ENCODE results near the gene OR8B2.
A peak's percentile ranks its signal among the peaks of the same experiment; 100 is the strongest.
"Not testable (repeated sequence)": the region's sequence is repeated elsewhere in the genome, so short reads cannot be mapped to it uniquely, and the experiment has no call there.

The OR8B2 gene, protein sequence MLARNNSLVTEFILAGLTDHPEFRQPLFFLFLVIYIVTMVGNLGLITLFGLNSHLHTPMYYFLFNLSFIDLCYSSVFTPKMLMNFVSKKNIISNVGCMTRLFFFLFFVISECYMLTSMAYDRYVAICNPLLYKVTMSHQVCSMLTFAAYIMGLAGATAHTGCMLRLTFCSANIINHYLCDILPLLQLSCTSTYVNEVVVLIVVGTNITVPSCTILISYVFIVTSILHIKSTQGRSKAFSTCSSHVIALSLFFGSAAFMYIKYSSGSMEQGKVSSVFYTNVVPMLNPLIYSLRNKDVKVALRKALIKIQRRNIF

DNA sequence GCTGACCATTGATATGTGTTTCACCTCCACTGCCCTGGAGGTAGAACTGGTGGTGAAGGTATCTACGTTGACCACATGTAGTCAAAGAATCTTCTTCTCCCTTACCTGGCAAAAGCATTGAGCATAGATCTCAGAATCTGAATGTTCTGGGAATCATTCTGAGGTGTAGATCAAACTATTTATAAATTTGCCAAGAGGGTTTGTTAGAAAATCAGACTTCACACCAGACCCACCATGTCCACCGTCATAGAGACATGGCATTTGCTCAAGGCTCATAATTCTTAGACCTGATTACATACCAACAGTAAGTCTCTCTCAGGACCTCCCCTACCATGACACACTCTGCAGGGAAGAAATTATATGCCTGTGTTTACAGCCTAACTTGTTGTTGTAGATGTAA is at the start of gene OR8B2:
Gene OR8B2 (minus strand): TSS at position 101 of the 400 bp plus-strand sequence. CDS start 1,156 bp downstream, outside the sequence.
- DNase-seq (ENCODE audit: low spot score) = no peak

DNA sequence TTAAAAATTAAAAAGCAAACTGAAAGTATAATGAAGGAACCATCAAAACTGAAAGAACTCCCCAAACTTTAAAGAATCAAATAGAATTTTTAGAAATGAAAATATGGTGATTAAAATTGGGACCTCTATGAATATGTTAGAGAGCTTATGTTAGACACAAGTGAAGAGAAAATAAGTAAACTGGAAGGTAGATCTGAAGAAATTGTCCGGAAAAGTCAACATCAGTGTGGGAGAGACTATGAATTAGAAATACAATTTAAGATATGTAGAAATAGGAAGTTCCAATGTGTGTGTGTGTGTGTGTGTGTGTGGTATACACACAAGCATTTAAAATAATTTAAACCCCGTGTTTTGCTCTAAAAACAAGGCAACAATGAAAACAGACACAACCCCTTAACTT is 45.3 kb upstream of the OR8B2 start:
- no peak for DNase-seq (ENCODE audit: low spot score)

DNA sequence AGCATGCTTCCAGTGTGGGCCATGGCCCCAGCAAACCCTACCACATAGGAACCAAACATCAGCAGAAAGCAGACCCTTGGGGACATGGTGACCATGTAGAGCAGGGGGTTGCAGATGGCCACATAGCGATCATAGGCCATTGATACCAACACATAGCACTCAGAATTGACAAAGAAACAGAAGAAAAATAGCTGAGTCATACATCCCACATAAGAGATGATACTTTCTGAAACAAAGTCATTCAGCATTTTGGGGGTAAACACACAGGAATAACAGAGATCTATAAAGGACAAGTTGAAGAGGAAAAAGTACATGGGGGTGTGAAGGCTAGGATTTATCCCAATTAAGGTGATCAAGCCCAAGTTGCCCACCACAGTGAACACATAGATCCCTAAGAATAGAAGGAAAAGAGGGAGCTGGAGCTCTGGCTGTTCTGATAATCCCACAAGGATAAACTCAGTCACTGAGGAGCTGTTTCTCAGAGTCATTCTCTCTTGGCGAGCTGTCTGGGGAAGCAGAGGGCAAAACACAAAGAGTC is 40.2 kb upstream of the OR8B2 start, which contains the start of gene OR8B4:
Gene OR8B4 (minus strand): TSS at position 488 of the 538 bp plus-strand sequence. CDS start 0 bp downstream, at position 488.
- DNase-seq (ENCODE audit: low spot score) = no peak

DNA sequence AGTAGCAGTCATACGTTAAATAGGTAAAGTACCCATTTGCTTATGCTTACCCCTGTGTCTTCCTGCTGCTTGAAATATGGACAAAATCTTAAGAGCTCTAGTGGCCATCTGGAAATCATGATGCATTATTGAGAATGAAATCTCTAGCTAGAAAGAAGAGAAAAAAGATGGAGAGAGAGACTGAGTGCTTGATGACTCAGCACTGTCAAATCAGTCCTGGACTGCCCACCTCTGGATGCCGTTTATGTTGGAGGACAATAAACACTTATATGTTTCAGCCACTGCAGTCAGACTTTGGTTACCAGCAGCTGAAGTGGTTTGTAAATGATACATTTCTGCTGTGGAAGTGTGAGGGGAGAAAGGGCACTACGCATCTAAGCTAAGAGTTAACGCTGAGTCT is 36.7 kb upstream of the OR8B2 start:
- no peak for DNase-seq (ENCODE audit: low spot score)

DNA sequence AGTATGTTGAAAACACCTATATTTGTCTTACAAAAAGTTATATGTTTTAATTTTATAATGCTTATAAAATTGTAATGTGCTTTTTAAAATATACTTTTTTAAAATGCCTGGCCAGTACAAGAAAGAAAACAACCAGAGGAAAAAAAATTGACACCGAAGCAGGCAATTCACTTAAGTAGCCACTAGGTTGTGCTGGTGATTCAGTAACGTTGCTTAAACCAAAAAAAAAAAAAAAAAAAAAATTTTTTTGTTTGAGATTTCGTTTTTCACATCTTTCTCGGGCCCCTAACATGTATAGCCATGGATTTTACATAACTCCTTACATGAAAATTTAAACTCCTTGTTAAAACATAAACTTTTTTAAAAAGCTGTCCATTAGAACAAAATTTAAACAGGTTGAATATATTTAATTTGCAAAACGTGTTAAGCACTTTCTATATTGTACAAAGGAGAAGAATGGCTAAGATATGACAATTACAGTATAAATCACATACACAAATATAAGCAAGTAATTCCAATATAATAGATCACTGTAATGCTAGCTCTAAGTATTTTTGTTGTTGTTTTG is 31.1 kb upstream of the OR8B2 start:
- DNase-seq (ENCODE audit: low spot score) = peak; percentile 27

DNA sequence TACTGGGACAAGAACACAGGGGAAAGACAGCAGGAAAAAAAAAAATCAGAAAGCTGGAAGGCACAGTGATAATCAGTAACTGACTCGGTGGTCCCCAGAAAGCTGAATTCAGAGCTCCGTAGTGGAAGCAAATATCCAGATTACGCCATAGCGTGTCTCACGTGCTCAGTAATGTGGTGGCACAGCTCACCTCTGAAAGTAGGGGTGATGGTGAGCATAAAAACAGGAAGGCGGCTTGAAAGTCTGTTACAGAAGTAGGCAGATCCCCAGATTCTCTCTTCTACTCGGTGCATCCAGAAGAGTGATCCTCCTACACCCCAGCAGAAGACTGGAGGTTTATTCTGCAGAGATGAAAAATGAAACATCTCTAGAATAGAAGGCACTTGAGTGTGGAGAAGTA is 25.6 kb upstream of the OR8B2 start:
- DNase-seq (ENCODE audit: low spot score) = no peak

DNA sequence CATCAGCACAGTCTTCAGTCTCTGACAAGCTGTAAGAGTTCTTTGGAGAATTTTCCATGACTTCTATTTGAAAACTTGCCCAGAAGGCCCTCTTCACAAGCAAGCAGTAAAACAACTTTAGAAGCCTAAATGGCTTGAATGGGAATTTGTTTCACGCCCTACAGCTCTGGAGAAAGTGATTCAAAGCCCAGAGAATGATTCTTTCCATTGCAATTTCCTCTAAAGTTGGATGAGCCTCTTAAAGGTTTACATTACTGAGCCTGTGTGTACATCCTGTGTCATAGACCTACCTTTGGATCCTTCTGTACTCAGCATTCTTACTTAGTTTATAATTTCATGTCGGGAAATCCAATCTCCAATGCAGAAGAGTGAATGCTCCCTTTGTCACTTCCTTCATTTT is 21.3 kb upstream of the OR8B2 start:
- no peak for DNase-seq (ENCODE audit: low spot score)

DNA sequence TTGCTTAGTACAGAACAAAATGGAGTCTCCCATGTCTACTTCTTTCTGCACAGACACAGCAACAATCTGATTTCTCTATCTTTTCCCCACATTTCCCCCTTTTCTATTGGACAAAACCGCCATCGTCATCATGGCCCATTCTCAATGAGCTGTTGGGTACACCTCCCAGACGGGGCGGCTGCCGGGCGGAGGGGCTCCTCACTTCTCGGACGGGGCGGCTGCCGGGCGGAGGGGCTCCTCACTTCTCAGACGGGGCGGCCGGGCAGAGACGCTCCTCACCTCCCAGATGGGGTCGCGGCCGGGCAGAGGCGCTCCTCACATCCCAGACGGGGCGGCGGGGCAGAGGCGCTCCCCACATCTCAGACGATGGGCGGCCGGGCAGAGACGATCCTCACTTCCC is 18.9 kb upstream of the OR8B2 start:
- not testable (repeated sequence) for DNase-seq (ENCODE audit: low spot score)

DNA sequence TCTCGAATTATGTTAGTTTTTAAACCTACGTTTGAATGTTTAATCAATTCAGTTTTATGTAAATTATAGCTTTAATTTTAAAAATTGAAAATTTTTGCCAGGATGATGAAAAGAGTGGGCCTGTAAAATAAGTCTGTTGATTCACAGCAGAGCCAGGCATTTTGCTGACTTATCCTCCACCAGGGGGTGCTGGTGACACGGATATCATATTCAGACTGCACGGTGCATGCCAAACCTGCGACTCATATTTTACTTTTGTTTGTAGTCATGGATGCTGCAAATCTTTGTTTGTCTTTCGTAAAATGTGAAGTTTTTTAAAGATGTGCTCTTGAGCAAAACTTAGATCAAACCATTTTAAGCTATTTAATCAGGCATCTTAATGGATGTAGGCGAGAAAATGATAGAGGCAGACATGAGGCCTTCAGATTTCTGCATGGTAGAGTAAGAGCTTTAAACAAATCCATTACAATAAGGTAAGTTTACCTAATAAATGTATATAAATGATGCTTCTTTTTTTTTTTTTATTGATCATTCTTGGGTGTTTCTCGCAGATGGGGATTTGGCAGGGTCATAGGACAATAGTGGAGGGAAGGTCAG is 18.1 kb upstream of the OR8B2 start:
- DNase-seq (ENCODE audit: low spot score) = peak; percentile 83

DNA sequence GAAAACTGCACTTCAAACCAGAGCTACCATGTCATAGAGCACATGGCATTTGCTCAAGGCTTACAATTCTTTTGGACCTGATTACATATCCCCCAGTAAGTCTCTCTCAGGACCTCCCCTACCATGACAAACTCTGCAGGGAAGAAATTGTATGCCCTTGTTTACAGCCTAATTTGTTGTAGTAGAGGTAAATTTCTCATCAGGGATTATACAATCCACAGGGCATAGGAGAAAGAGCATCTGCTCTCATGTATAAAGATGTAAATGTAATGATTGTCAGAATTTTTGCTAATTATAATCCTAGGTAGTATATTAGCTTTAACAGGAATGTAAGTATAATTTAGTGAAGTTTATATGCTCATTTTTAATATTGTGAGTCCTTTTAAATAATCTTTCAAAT is 14.6 kb upstream of the OR8B2 start, which contains the start of gene OR8B3:
Gene OR8B3 (minus strand): TSS at position 101 of the 400 bp plus-strand sequence. CDS start 1,673 bp downstream, outside the sequence.
- no peak for DNase-seq (ENCODE audit: low spot score)

DNA sequence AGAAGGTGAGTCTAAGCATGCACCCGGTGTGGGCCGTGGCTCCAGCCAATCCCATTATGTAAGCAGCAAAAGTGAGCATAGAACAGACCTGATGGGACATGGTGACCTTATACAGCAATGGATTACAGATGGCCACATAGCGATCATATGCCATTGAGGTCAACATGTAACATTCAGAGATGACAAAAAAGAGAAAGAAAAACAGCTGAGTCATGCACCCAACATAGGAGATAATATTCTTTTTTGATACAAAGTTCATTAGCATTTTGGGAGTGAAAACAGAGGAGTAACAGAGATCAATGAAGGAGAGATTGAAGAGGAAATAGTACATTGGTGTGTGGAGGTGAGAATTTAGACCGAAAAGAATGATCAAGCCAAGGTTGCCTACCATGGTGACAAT is 12.5 kb upstream of the OR8B2 start:
- DNase-seq (ENCODE audit: low spot score) = not testable (repeated sequence)

DNA sequence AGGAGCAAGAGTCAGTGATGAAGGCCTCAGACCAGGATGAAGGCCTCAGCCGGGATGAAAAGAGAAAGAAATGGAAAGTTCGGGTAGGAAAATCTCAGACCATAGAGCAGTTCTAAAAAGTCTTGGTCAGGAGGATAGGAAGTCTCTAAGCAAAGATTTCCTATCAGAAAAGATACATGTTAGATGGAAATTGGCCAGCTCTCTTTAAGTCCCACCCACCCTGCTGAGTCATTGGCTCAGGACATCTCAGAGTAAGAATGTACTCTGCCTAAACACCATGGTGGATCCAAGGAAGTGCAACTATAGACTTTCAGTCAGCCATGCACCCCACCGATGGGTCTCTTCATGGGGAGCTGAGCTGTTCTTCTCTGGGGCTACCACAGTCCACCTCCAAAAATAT is 10.1 kb upstream of the OR8B2 start:
- DNase-seq (ENCODE audit: low spot score) = no peak

DNA sequence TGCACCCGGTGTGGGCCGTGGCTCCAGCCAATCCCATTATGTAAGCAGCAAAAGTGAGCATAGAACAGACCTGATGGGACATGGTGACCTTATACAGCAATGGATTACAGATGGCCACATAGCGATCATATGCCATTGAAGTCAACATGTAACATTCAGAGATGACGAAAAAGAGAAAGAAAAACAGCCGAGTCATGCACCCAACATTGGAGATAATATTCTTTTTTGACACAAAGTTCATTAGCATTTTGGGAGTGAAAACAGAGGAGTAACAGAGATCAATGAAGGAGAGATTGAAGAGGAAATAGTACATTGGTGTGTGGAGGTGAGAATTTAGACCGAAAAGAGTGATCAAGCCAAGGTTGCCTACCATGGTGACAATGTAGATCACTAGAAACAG is 1.4 kb downstream of the OR8B2 start:
- not testable (repeated sequence) for DNase-seq (ENCODE audit: low spot score)

DNA sequence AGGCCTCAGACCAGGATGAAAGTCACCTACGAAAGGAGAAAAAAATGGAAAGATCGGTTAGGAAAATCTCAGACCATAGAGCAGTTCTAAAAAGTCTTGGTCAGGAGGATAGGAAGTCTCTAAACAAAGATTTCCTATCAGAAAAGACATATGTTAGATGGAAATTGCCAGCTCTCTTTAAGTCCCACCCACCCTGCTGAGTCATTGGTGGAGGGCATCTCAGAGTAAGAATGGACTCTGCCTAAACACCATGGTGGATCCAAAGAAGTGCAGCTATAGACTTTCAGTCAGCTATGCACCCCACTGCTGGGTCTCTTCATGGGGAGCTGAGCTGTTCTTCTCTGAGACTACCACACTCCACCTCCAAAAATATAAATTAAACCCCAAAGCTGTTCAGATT is 3.7 kb downstream of the OR8B2 start:
- DNase-seq (ENCODE audit: low spot score) = no peak

DNA sequence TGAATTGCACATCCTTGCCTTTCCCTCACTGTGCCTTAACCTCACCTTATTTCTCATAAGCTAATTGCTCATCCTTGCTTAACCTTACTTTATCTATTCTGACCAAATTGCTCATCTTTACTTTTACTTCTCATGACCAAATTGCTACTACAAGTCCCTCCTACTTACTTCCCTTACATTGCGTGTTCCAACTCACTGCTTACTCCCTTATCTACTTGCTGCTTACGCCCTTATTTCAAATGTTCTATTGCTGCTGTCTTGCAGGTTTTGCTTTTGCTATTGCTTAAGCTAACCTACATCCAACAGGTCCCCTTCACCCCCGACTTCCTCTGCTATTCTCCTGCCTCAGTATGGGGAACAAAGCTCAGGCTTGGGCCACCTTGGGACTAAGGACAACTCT is 8.0 kb downstream of the OR8B2 start:
- DNase-seq (ENCODE audit: low spot score) = no peak

DNA sequence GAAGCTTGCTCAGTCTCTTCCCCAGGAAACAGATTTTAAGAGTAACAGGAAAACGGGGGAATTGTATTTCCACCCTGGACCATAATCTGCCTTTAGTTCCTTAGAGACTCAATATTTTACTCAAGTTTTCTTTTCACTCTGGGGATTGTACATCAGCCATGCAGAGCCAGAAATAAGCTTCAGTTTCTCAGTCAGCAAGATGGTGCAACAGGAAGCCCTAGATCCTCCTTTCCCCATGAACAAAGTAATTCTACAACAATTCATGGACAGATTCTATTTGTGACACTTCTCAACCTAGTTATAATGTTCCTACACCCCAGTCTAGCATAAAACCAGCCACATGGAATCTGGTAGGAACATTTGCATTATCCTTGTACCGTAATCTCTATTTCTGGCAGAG is 24.7 kb downstream of the OR8B2 start:
- DNase-seq (ENCODE audit: low spot score) = no peak

DNA sequence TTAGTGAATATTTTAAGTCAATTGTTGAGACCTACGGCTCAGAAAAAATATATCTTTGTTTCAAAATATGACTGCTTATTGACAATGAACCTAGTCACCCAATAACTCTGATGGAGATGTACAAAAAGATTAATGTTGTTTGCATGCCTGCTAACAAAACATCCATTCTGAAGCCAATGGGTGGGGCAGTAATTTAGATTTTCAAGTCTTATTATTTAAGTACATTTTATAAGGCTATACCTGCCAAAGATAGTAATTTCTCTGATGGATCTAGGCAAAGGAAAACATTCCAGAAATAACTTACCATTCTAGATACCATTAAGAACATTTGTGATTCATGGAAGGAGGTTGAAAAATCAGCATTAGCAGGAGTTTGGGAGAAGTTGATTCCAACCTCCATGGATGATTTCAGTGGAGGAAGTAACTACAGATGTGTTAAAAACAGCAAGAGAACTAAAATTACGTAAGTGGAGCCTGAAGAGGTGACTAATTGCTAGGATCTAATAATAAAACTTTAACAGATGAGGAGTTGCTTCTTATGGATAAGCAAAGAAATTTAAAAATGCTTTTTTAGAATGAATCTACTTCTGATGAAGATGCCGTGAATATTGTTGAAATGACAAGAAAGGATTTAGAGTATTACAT is 37.9 kb downstream of the OR8B2 start:
- DNase-seq (ENCODE audit: low spot score) = no peak

DNA sequence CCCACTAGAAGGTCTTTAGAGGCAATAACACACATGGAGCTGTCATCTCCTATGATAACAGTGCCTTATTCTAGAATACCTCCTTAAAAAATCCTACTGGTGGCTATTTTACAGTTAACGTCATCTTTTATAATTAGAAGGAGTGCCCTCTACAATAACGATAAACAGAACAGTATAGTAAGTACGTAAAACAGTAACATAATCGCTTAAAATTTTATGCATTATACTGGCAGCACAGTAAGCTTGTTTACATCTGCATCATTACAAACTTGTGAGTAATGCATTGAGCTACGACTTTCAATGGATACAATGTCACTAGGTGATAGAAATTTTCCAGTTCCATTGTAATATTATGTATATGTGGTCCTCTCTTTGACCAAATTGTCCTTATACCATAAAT is 40.0 kb downstream of the OR8B2 start:
- no peak for DNase-seq (ENCODE audit: low spot score)

DNA sequence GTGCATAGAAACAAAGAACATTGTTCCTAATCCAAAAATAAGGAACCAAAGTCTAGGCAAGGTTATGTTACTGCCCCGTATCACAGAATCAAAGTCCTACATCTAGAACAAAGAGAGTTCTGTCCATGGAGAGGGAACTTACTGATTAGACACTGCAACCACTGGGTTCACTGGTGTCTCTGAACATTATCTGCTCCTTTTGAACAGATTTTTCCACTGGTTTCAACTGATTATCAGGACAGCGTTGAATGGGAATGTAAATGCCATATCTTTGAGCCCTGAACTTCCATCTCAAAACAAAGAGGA is 44.2 kb downstream of the OR8B2 start:
- no peak for DNase-seq (ENCODE audit: low spot score)

DNA sequence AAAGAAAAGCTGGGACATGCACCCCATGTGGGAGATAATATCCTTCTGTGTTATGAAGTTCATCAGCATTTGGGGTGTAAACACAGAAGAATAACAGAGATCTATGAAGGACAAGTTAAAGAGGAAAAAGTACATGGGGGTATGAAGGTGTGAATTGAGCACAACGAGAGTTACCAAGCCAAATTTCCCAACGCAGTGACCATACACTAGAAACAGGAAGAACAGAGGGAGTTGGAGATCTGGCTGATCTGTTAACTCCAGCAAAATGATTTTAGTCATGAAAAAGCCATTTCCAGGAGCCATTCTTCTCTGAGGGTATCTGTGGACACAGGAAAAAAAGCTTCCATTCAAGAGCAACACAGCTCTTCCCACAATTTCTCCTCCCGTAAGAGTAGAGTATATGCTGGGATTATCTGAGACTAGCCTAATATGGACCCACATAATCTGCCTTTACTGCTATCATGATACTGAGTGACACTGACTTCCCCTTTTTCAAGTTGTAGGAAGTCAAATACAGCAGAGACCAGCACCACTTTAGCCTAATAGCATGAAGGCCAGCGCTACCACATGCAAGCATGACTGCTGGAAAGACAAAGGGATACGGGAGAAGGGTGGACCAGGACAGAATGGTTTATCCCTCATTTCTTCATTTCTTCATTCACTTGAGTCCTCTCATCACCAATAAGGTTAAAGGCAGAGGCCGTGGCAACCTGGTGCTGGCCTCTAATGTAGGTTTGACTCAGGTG is 44.7 kb downstream of the OR8B2 start:
- no peak for DNase-seq (ENCODE audit: low spot score)

Data from AG08396 (cell line).